ENCODE measurements around the gene BCL6.

Gene BCL6

DNA sequence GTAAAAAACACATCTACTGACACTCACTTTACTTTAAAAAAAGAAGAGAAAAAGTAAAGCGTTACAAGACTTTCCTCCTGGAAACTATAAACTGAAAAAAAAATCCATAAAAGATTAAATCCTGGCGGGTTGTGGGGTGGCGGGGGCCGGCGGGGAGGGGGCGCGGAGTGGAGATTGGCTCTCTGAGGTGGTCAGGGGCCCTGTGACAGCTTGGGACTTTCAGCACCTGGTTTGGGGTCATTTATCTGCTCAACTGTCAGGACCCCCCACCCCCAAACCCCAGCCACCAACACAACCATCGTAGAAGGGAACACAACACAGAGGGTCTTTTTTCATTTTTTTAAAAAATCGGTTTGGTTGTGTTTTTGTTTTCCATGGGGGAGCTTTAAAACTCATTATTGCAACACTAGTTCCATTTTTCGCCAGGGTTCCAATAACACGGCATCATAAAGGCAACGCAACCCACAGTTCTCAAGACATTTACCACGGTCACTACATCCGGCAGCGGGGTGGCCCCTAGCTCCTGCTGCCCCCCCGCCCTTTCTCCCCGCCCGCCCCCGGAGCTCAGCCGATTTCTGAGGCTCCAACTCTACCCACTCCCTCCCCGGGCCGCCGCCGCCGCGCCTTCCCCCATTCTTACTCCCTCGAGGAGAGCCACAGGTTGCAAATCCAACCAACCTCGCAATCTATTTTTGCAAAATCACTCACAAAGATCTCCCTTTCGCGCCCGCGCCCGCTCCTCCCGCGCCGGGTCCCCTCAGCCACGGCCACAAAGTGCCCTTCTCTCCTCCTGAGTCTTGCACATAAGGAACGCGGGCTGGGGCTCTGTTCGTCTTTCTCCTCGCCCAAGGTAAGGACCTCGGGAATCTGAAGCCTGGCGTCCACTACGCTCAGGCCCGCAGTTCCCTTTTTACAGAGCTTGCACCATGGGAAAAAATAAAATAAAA is 1.8 kb downstream of the BCL6 start:
- no peak for DNase-seq (ENCODE audit: low read depth)
- peak overlapping the region; percentile 70 for H3K4me3 ChIP-seq (ENCODE audit: control insufficient read depth, low read depth, low read length)
- no peak for TF ChIP-seq CTCF (IDR thresholded peaks at IDR 0.05; ENCODE audit: control insufficient read depth, insufficient read depth, low read depth, low read length, missing control alignments)

- H3K4me3 ChIP-seq (ENCODE audit: control insufficient read depth, low read depth, low read length) = peak overlapping the region; percentile 70
- DNase-seq (ENCODE audit: low read depth) = no peak
- no peak for TF ChIP-seq CTCF (IDR thresholded peaks at IDR 0.05; ENCODE audit: control insufficient read depth, insufficient read depth, low read depth, low read length, missing control alignments)
Measured at GRCh38 chr3:187742351-187743171, 2.7 kb downstream of the BCL6 start.

GRCh38 chr3:187741403-187742350 is 3.6 kb downstream of the BCL6 start:
- TF ChIP-seq CTCF (IDR thresholded peaks at IDR 0.05; ENCODE audit: control insufficient read depth, insufficient read depth, low read depth, low read length, missing control alignments) = peak; percentile 84
- DNase-seq (ENCODE audit: low read depth) = no peak
- peak overlapping the region; percentile 65 for H3K4me3 ChIP-seq (ENCODE audit: control insufficient read depth, low read depth, low read length)

GRCh38 chr3:187740421-187741399 is 4.6 kb downstream of the BCL6 start:
- peak overlapping the region; percentile 65 for H3K4me3 ChIP-seq (ENCODE audit: control insufficient read depth, low read depth, low read length)
- DNase-seq (ENCODE audit: low read depth) = peak; percentile 96
- peak; percentile 86 for TF ChIP-seq CTCF (IDR thresholded peaks at IDR 0.05; ENCODE audit: control insufficient read depth, insufficient read depth, low read depth, low read length, missing control alignments)

GRCh38 chr3:187739561-187740332 is 5.5 kb downstream of the BCL6 start:
- peak; percentile 63 for DNase-seq (ENCODE audit: low read depth)
- TF ChIP-seq CTCF (IDR thresholded peaks at IDR 0.05; ENCODE audit: control insufficient read depth, insufficient read depth, low read depth, low read length, missing control alignments) = peak; percentile 79
- peak overlapping the region; percentile 65 for H3K4me3 ChIP-seq (ENCODE audit: control insufficient read depth, low read depth, low read length)
